Measurements from ENCODE around the gene ART1.
"Not testable (repeated sequence)": the region's sequence is repeated elsewhere in the genome, so short reads cannot be mapped to it uniquely, and the experiment has no call there.

The ART1 gene

GRCh38 chr11:3639841-3640240 lies 5.1 kb upstream of the ART1 start:
- Histone ChIP-seq H3K36me3 (ENCODE audit: control insufficient read depth, insufficient read depth, low read length) (no peaks in the 10 kb centered on the region), H3K4me1 (ENCODE audit: control insufficient read depth, insufficient read depth, low read length) (no peaks in the 10 kb centered on the region), H3K9ac (ENCODE audit: low read length) (no peak overlapping the region), H3K27me3 (ENCODE audit: control insufficient read depth, insufficient read depth, low read length) (peaks cover 2% of the 10 kb centered on the region), H3K4me3 (ENCODE audit: low read length) (no peak overlapping the region), H3K27ac (ENCODE audit: low read depth, low read length) (no peak overlapping the region)

GRCh38 chr11:3641191-3641590 lies 3.7 kb upstream of the ART1 start:
- H3K4me1 ChIP-seq (ENCODE audit: control insufficient read depth, insufficient read depth, low read length): no peaks in the 10 kb centered on the region
- H3K27ac ChIP-seq (ENCODE audit: low read depth, low read length): no peak overlapping the region
- no peak overlapping the region for H3K9ac ChIP-seq (ENCODE audit: low read length)
- no peak overlapping the region for H3K4me3 ChIP-seq (ENCODE audit: low read length)
- H3K27me3 ChIP-seq (ENCODE audit: control insufficient read depth, insufficient read depth, low read length): peaks cover 2% of the 10 kb centered on the region
- H3K36me3 ChIP-seq (ENCODE audit: control insufficient read depth, insufficient read depth, low read length): no peaks in the 10 kb centered on the region

GRCh38 chr11:3641701-3642070 lies 3.2 kb upstream of the ART1 start, which contains the start of gene ART5:
ART5 (minus strand) TSS chr11:3641992; CDS start chr11:3641862, 130 bp downstream.
- Histone ChIP-seq H3K36me3 (ENCODE audit: control insufficient read depth, insufficient read depth, low read length) (no peaks in the 10 kb centered on the region), H3K9ac (ENCODE audit: low read length) (no peak within 1 kb of the TSS), H3K4me1 (ENCODE audit: control insufficient read depth, insufficient read depth, low read length) (no peaks in the 10 kb centered on the region), H3K27me3 (ENCODE audit: control insufficient read depth, insufficient read depth, low read length) (peaks cover 2% of the 10 kb centered on the region), H3K27ac (ENCODE audit: low read depth, low read length) (no peak within 1 kb of the TSS), H3K4me3 (ENCODE audit: low read length) (peak within 1 kb of the TSS; percentile 58)

GRCh38 chr11:3642071-3642951 lies 2.6 kb upstream of the ART1 start:
- Histone ChIP-seq H3K36me3 (ENCODE audit: control insufficient read depth, insufficient read depth, low read length) (no peaks in the 10 kb centered on the region), H3K9ac (ENCODE audit: low read length) (no peak overlapping the region), H3K4me1 (ENCODE audit: control insufficient read depth, insufficient read depth, low read length) (no peaks in the 10 kb centered on the region), H3K4me3 (ENCODE audit: low read length) (peak overlapping the region; percentile 58), H3K27ac (ENCODE audit: low read depth, low read length) (no peak overlapping the region), H3K27me3 (ENCODE audit: control insufficient read depth, insufficient read depth, low read length) (peaks cover 2% of the 10 kb centered on the region)

GRCh38 chr11:3643102-3643546 lies 1.8 kb upstream of the ART1 start:
- H3K27me3 ChIP-seq (ENCODE audit: control insufficient read depth, insufficient read depth, low read length); H3K27ac ChIP-seq (ENCODE audit: low read depth, low read length); H3K4me1 ChIP-seq (ENCODE audit: control insufficient read depth, insufficient read depth, low read length); H3K36me3 ChIP-seq (ENCODE audit: control insufficient read depth, insufficient read depth, low read length); H3K9ac ChIP-seq (ENCODE audit: low read length): not testable (repeated sequence)
- H3K4me3 ChIP-seq (ENCODE audit: low read length): peak overlapping the region; percentile 58

GRCh38 chr11:3645552-3645951 lies 624 bp downstream of the ART1 start:
- Histone ChIP-seq H3K36me3 (ENCODE audit: control insufficient read depth, insufficient read depth, low read length) (no peaks in the 10 kb centered on the region), H3K27me3 (ENCODE audit: control insufficient read depth, insufficient read depth, low read length) (peaks cover 2% of the 10 kb centered on the region), H3K27ac (ENCODE audit: low read depth, low read length) (no peak overlapping the region), H3K4me3 (ENCODE audit: low read length) (no peak overlapping the region), H3K4me1 (ENCODE audit: control insufficient read depth, insufficient read depth, low read length) (no peaks in the 10 kb centered on the region), H3K9ac (ENCODE audit: low read length) (no peak overlapping the region)

GRCh38 chr11:3648843-3649242 lies 3.9 kb downstream of the ART1 start:
- H3K9ac ChIP-seq (ENCODE audit: low read length); H3K4me3 ChIP-seq (ENCODE audit: low read length); H3K27me3 ChIP-seq (ENCODE audit: control insufficient read depth, insufficient read depth, low read length); H3K27ac ChIP-seq (ENCODE audit: low read depth, low read length); H3K36me3 ChIP-seq (ENCODE audit: control insufficient read depth, insufficient read depth, low read length); H3K4me1 ChIP-seq (ENCODE audit: control insufficient read depth, insufficient read depth, low read length): not testable (repeated sequence)

GRCh38 chr11:3649374-3649773 lies 4.4 kb downstream of the ART1 start:
- not testable (repeated sequence) for H3K4me1 ChIP-seq (ENCODE audit: control insufficient read depth, insufficient read depth, low read length); H3K9ac ChIP-seq (ENCODE audit: low read length); H3K27ac ChIP-seq (ENCODE audit: low read depth, low read length); H3K27me3 ChIP-seq (ENCODE audit: control insufficient read depth, insufficient read depth, low read length); H3K36me3 ChIP-seq (ENCODE audit: control insufficient read depth, insufficient read depth, low read length); H3K4me3 ChIP-seq (ENCODE audit: low read length)

- not testable (repeated sequence) for H3K4me1 ChIP-seq (ENCODE audit: control insufficient read depth, insufficient read depth, low read length); H3K36me3 ChIP-seq (ENCODE audit: control insufficient read depth, insufficient read depth, low read length); H3K9ac ChIP-seq (ENCODE audit: low read length); H3K27ac ChIP-seq (ENCODE audit: low read depth, low read length); H3K4me3 ChIP-seq (ENCODE audit: low read length); H3K27me3 ChIP-seq (ENCODE audit: control insufficient read depth, insufficient read depth, low read length)
Observed at GRCh38 chr11:3652514-3652913, 7.6 kb downstream of the ART1 start.

- H3K4me3 ChIP-seq (ENCODE audit: low read length): no peak overlapping the region
- H3K4me1 ChIP-seq (ENCODE audit: control insufficient read depth, insufficient read depth, low read length): no peaks in the 10 kb centered on the region
- no peak overlapping the region for H3K27ac ChIP-seq (ENCODE audit: low read depth, low read length)
- H3K9ac ChIP-seq (ENCODE audit: low read length): no peak overlapping the region
- H3K27me3 ChIP-seq (ENCODE audit: control insufficient read depth, insufficient read depth, low read length): no peaks in the 10 kb centered on the region
- no peaks in the 10 kb centered on the region for H3K36me3 ChIP-seq (ENCODE audit: control insufficient read depth, insufficient read depth, low read length)
Observed at GRCh38 chr11:3655547-3655946, 10.6 kb downstream of the ART1 start.

- H3K4me1 ChIP-seq (ENCODE audit: control insufficient read depth, insufficient read depth, low read length); H3K27me3 ChIP-seq (ENCODE audit: control insufficient read depth, insufficient read depth, low read length); H3K9ac ChIP-seq (ENCODE audit: low read length); H3K4me3 ChIP-seq (ENCODE audit: low read length); H3K27ac ChIP-seq (ENCODE audit: low read depth, low read length); H3K36me3 ChIP-seq (ENCODE audit: control insufficient read depth, insufficient read depth, low read length): not testable (repeated sequence)
Observed at GRCh38 chr11:3657331-3657730, 12.4 kb downstream of the ART1 start.

- H3K4me1 ChIP-seq (ENCODE audit: control insufficient read depth, insufficient read depth, low read length): no peaks in the 10 kb centered on the region
- H3K9ac ChIP-seq (ENCODE audit: low read length): no peak overlapping the region
- no peaks in the 10 kb centered on the region for H3K27me3 ChIP-seq (ENCODE audit: control insufficient read depth, insufficient read depth, low read length)
- no peaks in the 10 kb centered on the region for H3K36me3 ChIP-seq (ENCODE audit: control insufficient read depth, insufficient read depth, low read length)
- no peak overlapping the region for H3K4me3 ChIP-seq (ENCODE audit: low read length)
- H3K27ac ChIP-seq (ENCODE audit: low read depth, low read length): no peak overlapping the region
Observed at GRCh38 chr11:3658252-3658651, 13.3 kb downstream of the ART1 start.
